Lung microvascular endothelial cell (primary cell): ENCODE measurements around the gene DRAP1. TPM values are rescaled to one million over a fixed set of nuclear protein-coding genes. Genes with fewer than 3 reads are reported as not detected.
"Not testable (repeated sequence)": the region's sequence is repeated elsewhere in the genome, so short reads cannot be mapped to it uniquely, and the experiment has no call there.

ENCODE experiments used
- DNase-seq, 2 donors: peaks; one replicate each; pipeline versions ENCODE4 v3.0.0 to v3.0.0-alpha.2; 2010; ENCODE audit warnings: low read depth in 2 of 2
- total RNA-seq: library from RNA; depleted of rRNA; stranded (reverse); fragments of >200 nt; gene quantifications from 2 replicates; pipeline ENCODE4 v1.2.1, GENCODE V29; 2014

The DRAP1 gene
- total RNA-seq, 1 donor from 2014 or later: 103 TPM

- no peak for DNase-seq
Observed at GRCh38 chr11:65886826-65887722, 32.2 kb upstream of the DRAP1 start.

GRCh38 chr11:65887723-65888162 is 31.5 kb upstream of the DRAP1 start:
- DNase-seq: peak in 1 of 2 donors; percentile 50

GRCh38 chr11:65888163-65888814 is 30.9 kb upstream of the DRAP1 start, which contains the start of gene FIBP:
Gene FIBP (minus strand): TSS chr11:65888471. CDS start chr11:65888418, 53 bp downstream.
- DNase-seq: peak; percentile 97 to 98

- peak; percentile 96 to 97 for DNase-seq
Observed at GRCh38 chr11:65890324-65891218, 28.7 kb upstream of the DRAP1 start, which contains the start of gene CCDC85B. Gene CCDC85B (plus strand): TSS chr11:65890673. CDS start chr11:65890784, 111 bp downstream.

DNA sequence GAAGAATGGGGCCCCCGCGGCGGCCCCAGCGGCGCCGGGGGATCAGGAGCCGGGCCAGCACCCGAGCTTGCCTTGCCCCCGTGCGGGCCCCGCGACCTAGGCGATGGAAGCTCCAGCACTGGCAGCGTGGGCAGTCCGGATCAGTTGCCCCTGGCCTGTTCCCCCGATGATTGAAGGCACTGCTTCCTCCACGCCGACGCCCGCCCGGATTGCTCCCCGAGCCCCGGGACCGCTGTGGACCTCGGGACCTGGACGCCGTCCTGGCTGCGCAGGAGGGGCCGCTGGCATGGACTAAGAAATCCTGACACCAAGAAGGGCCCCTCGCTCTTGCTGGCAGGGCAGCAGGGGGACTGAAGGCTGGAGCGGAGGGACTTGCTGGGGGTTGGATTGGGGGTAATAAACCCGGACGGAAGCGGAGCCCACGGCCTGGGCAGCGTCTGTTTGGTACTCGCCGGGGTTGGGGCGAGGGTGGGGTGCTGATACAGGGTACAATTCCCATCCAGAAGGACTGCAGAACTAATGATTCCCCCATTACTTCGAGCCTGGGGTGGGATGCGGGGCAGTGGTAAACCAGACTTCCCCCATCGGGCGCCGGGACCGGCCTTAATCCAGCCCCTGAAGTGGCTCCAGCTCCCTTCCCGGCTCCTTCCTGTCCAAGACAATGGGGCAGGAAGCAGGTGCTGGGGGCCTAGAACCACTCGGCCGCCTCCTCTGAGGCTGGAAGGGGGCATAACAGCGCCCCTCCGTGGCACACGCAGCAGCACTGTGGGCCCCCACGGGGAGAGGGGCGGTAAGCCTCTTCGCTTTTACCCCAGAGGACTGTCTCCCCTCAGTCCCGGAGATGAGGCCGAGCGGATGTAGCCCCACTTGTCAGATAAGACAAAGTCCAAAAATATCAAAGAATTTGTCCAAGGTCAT is 27.7 kb upstream of the DRAP1 start:
- DNase-seq: peak; percentile 55 to 93

DNA sequence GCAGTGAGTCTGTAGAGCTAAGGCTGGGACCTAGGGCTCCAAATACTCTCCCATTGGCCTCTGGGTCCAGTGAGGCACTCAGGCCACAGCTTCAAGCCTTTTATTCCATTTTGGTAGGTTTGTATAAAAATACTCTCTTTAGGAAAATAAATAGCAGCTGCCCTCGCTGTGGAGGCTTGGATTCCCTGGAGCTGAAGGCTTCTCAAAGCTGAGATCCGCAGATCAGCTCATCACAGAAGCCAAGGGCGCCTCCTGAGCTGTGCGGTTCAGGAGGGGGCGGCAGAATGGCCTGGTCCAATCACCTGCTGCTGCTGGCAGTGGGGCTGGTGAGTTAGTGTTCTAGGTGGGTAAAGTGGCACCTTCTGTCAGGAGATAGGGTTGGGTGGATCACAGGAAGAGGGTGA is 27.1 kb upstream of the DRAP1 start:
- DNase-seq: not testable (repeated sequence)

DNA sequence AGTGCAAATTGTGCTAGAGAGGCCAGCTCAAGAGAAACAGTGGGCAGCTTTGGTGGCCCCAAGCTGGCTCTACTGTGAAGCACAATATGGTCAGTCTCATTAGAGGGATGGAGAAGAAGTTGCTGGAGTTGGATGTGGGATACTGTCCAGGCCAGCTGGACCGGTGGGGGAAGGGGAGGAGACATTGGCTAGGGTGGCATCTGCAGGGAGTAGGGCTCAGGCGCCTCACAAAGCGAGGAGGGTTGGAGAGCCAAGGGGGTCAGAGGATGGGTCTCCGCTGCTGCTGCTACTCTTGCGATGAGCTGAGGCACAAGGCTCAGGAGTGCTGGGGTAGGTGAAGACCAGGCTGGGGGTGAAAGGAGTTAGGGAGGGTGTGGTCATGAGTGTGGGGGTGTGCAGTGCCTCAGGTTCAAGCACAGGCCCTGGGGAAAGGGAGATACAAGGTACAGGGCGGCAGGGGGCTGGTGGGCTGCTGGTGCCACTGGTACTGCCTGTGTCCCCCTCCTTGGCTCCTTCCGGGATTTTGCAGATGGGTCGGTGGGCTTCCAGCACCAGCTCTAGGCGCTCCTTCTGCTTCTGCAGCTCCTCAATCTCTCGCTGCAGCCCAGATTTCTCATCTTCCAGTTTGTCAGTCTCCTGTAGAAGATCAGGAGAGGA is 26.4 kb upstream of the DRAP1 start:
- DNase-seq: no peak

DNA sequence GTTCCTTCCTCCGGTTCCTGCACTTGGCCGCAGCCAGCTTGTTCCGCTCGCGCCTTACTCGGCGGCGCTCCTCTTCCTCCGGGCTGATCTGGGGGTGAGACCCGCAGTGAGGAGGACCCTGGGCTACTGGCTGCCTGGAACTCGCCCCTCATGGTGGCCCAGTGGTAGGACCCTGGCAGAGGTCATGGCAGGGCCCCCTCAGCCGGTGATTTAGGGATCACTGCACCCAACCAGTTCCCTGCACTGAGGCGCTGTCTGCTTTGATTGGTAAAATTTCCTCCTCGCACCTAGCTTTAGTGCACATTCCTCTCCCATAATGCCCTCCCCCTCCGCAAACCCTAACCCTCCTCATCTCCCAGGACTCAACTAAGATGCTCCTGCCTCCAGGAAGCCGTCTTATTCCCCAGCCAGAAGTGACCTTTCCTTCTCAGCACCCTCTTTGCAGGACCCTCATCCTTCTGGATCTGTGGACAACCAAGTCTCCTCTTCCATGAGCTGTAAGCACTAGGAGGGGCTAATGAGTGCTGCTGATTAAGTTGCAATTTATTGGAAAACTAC is 25.1 kb upstream of the DRAP1 start:
- peak in 1 of 2 donors; percentile 66 for DNase-seq

GRCh38 chr11:65895482-65895981 is 23.7 kb upstream of the DRAP1 start:
- no peak for DNase-seq

- no peak for DNase-seq
Observed at GRCh38 chr11:65896034-65896999, 22.9 kb upstream of the DRAP1 start.

GRCh38 chr11:65897020-65897471 is 22.2 kb upstream of the DRAP1 start:
- DNase-seq: no peak

GRCh38 chr11:65898656-65899355 is 20.4 kb upstream of the DRAP1 start:
- no peak for DNase-seq

- peak; percentile 76 to 86 for DNase-seq
Observed at GRCh38 chr11:65899356-65900124, 19.7 kb upstream of the DRAP1 start.

DNA sequence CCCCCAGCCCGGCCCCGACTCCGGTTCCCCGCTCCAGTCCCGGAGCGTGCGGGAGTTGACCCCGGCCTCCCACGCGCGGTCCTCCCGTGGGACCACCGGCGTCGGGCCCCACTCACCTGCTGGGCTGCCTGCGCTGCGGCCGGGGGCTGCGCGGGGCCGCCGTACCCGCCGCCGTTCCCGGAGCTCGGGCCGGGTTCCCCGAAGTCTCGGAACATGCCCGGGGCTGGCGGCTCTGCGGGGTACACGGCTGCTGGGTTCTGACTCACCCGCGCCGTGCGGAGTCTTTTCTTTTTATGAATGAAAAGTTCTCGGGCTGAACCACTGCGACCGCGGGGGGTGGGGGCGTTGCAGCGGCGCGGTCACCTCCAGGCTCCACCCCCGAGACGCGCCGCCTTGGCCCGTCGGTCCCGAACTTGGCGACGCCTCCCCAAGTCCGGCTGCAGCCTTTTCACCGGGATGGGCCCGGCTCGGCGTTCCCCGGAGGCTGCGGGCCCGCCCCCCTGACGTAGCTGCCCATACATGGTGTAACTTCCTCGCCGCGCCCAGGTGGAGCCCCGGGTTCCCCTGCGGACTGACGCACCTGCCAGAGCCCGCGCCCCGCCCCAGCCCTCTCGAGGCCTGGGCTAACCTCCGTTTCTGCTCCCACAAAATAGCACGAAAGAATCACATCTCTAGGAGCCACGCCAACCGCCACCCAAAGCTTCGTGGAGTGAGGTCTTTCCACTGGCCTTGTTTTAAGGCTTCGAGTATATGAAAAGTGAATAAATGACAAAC is 18.9 kb upstream of the DRAP1 start, which contains the start of gene FOSL1:
Gene FOSL1 (minus strand): TSS at position 264 of the 774 bp plus-strand sequence. CDS start 49 bp downstream, at position 215.
- peak; percentile 78 to 97 for DNase-seq

DNA sequence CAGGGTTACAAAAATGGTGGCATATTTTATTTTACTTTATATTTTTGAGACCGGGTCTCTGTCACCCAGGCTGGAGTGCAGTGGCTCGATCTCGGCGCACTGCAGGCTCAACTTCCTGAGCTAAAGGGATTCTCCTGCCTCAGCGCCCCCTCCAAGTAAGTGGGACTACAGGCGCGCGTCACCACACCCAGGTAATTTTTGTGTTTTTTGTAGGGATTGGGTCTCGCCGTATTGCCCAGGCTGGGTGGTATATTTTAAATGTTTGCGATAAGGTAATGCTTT is 18.4 kb upstream of the DRAP1 start:
- DNase-seq: no peak

DNA sequence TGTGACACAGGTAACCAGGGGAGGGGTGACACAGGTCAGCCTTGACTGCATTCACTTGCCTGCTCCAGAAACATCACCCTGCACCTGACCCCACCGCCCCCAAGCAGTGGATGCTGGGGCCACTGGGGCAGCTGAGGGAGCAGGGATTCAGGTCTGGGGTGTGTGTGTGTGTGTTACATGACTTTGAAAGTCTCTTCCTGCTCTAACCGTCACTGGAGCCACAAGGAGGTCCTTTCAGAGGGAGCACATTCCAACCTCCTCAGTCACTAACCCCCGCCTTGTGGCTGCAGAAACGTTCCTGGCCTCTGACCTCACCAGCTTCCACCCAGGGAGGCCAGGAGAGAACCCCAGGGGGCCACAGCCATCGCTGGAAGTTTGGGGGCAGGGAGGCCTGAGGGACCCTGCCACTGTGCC is 16.2 kb upstream of the DRAP1 start:
- DNase-seq: peak in 1 of 2 donors; percentile 49
